GM19372 (cell line): ENCODE results near the gene APEH.

Experiments
- ATAC-seq: cut with Tn5 transposase; IDR thresholded peaks from one replicate; pipeline ENCODE4 v1.9.1; 2021; ENCODE audit warnings: mild to moderate bottlenecking, low read depth, moderate library complexity; ENCODE audit not compliant: unreplicated experiment

The APEH gene

DNA sequence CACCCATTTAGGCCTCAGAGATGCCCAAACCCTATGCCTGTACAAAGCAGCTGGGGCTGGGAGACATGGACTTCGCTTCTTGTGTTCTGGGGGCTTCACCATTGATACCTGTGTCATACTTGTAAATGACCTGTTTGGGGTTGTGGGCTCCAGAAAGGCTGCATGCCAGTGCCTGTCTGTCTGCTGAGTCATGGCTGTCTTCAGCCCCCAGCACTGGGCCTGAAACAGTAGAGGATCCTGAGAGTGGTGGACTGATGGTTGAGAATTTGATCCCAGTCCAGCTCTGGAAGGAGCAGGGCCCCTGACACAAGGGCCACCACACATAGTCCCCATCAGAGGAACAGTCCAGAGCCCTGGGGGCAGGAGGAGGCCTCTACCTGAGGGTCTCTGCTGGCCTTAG, 24.6 kb upstream of the APEH start:
- no peak for ATAC-seq

GRCh38 chr3:49650177-49650576, 24.0 kb upstream of the APEH start:
- ATAC-seq: no peak

GRCh38 chr3:49650637-49651036, 23.5 kb upstream of the APEH start:
- ATAC-seq: no peak

- ATAC-seq: no peak
Measured at GRCh38 chr3:49652218-49652902, 21.8 kb upstream of the APEH start.

DNA sequence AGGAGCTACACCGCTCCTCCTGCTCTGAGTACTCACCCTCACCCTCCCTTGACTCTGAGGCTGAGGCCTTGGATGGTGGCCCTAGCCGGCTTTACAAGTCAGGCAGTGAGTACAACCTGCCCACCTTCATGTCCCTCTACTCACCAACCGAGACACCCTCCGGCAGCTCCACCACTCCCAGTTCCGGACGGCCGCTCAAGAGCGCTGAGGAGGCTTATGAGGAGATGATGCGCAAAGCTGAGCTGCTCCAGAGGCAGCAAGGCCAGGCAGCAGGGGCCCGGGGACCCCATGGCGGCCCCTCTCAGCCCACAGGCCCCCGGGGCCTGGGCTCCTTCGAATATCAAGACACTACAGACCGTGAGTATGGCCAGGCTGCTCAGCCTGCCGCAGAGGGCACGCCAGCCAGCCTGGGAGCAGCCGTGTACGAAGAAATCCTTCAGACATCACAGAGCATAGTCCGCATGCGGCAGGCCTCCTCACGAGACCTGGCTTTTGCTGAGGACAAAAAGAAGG, 21.2 kb upstream of the APEH start:
- no peak for ATAC-seq

DNA sequence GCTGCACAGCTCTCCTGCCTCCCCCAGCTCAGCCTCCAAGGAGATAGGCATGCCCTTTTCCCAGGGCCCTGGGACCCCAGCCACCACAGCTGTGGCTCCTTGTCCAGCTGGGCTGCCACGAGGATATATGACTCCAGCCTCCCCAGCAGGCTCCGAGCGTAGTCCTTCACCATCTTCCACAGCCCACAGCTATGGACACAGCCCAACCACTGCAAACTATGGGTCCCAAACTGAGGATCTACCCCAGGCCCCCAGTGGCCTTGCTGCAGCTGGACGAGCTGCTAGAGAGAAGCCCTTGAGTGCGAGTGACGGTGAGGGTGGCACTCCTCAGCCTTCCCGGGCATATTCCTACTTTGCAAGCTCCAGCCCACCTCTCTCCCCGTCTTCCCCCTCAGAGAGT, 20.5 kb upstream of the APEH start:
- ATAC-seq: no peak

GRCh38 chr3:49654176-49654825, 19.9 kb upstream of the APEH start:
- no peak for ATAC-seq

- ATAC-seq: no peak
Measured at GRCh38 chr3:49654955-49655556, 19.1 kb upstream of the APEH start.

- ATAC-seq: no peak
Measured at GRCh38 chr3:49655731-49656285, 18.3 kb upstream of the APEH start.

DNA sequence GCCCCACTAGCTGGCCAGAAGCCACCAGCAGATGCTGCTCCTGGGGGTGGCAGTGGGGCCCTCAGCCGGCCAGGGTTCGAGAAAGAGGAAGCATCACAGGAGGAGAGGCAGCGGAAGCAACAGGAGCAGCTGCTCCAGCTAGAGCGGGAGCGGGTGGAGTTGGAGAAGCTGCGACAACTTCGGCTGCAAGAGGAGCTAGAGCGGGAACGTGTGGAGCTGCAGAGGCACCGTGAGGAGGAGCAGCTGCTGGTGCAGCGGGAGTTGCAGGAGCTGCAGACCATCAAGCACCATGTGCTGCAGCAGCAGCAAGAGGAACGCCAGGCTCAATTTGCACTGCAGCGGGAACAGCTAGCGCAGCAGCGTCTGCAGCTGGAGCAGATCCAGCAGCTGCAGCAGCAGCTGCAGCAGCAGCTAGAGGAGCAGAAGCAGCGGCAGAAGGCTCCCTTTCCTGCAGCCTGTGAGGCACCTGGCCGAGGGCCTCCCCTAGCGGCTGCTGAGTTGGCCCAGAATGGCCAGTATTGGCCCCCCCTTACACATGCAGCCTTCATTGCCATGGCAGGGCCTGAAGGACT, 17.5 kb upstream of the APEH start:
- no peak for ATAC-seq

DNA sequence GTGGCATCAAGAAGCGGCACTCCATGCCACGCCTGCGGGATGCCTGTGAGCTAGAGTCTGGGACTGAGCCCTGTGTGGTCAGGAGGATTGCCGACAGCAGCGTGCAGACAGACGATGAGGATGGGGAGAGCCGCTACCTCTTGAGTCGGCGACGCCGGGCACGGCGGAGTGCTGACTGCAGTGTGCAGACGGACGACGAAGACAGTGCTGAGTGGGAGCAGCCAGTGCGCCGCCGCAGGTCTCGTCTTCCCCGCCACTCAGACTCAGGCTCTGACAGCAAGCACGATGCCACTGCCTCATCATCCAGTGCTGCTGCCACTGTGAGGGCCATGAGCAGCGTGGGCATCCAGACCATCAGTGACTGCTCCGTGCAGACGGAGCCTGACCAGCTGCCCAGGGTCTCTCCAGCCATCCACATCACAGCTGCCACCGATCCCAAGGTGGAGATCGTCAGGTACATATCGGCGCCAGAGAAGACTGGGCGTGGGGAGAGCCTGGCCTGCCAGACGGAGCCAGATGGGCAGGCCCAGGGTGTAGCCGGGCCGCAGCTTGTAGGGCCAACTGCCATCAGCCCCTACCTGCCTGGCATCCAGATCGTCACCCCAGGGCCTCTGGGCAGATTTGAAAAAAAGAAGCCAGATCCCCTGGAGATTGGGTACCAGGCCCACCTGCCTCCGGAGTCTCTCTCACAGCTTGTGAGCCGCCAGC, 16.8 kb upstream of the APEH start:
- no peak for ATAC-seq

DNA sequence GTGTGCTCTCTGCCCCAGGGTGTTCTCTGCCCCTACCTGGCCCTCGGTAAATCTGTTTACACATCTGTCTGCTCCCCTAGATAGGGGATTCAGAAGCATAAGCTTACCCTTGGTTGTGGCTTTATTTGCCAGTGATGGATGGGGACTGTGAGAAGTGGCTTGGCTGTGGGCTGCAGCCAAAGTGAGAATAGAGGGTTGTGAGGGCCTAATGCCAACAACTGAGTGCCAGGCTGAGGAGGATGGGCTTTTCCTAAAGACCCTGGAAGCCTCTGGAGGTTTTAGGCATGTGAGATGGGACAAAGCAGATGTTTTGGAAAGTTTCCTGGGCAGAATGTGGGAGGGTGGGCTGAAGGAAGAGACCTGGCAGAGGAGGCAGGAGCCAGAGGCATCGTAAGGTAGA, 15.4 kb upstream of the APEH start:
- ATAC-seq: no peak

DNA sequence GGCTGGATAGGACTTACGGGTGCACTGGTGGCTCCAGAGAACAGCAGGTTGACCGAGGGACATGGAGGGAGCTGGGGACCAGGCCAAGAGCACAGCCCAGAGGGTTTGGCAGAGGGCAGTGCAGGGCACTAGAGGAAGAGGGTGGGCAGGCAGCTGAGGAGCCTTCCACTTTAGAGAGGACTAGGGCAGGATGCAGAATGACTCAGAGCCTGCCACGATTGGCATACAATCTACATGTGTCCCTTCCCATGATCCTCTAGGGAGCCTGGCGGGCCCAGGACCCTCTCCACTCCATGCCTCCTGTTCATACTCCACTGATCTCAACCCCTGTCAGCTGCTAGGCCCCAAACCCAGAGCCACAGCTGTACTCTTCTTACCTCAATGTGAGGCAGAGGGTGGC, 14.4 kb upstream of the APEH start:
- ATAC-seq: no peak

- ATAC-seq: no peak
Measured at GRCh38 chr3:49661281-49661680, 12.9 kb upstream of the APEH start.

GRCh38 chr3:49662021-49662420, 12.1 kb upstream of the APEH start:
- ATAC-seq: no peak

DNA sequence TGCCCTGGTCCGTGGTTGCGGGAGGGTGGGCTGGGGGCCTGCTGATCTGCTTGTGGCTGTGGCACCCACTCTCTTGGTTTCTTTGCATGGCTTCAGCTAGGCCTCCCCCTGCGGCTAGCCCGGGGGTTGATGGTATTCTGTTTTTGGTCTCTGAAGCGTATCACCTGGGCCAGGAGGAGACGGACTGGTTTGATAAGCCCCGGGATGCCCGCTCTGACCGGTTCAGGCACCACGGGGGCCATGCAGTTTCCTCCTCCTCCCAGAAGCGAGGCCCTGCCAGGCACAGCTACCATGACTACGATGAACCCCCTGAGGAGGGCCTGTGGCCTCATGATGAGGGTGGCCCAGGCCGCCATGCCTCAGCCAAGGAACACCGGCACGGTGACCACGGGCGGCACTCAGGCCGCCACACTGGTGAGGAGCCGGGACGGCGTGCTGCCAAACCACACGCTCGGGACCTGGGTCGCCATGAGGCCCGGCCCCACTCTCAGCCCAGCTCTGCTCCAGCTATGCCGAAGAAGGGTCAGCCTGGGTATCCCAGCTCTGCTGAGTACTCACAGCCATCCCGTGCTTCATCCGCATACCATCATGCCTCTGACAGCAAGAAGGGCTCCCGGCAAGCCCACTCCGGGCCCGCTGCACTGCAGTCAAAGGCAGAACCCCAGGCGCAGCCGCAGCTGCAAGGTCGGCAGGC, 11.3 kb upstream of the APEH start:
- ATAC-seq: no peak

DNA sequence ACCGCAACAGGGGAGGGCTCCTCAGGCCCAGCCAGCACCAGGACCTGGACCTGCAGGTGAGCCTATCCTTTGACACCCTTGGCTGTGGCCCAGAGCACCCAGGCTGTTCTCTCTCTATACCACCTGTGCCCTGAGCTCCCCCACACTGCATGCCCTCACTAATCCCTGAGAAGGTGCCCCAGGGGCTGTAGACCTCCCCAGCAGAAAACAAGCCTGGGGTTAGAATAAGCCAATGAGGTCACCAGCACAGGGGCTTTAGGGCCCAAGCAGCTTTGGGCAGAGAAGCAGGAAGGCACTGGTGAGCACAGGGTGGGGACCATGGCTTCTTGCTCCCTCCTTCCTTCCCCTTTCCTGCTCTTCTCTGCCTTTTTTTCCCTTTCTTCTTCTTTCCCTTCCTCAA, 10.3 kb upstream of the APEH start:
- ATAC-seq: no peak

DNA sequence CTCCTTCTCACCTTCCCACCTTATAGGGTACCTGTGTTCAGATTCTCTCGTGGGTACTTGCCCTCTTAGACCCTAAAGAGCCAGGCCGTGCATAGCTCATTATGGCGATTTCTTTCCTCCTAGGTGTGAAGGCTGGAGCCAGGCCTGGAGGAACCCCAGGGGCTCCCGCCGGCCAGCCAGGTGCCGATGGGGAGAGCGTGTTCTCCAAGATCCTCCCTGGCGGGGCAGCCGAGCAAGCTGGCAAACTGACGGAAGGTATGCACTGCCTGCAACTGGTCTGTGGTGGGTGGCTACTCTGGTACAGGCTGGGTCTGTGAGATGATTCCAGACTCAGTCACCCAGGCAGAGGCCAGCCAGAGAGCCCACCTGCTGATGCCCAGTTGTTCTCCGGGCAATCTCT, 9.9 kb upstream of the APEH start:
- ATAC-seq: no peak

- ATAC-seq: no peak
Measured at GRCh38 chr3:49665822-49666519, 8.2 kb upstream of the APEH start.
